ENCODE results near the gene SCN1A. TPM values are rescaled to one million over a fixed set of nuclear protein-coding genes. Genes with fewer than 3 reads are reported as not detected.

Gene SCN1A
- total and polyA plus RNA-seq, 2 of the 13 experiments (the other 11 are each of a cell fraction or from before 2014, with no cell fraction given) = 19.9 to 39.4 TPM

- TF ChIP-seq PATZ1 (CRISPR knock-in tag; IDR thresholded peaks at IDR 0.05) = no peak
- TF ChIP-seq CERS6 (CRISPR knock-in tag; IDR thresholded peaks at IDR 0.05) = no peak
- no peak for TF ChIP-seq E2F5 (CRISPR knock-in tag; conservative IDR thresholded peaks at IDR 0.05)
- TF ChIP-seq MED13 (CRISPR knock-in tag; IDR thresholded peaks at IDR 0.05) = no peak; the same call in 1 of the 2 replicates
- TF ChIP-seq EP300 (IDR thresholded peaks at IDR 0.05; ENCODE audit: low read depth in 2 of 2, low read length in 2 of 2) = peak; percentile 59 to 98; a peak in 3 of 4 replicates
- TF ChIP-seq EP300 (CRISPR knock-in tag; IDR thresholded peaks at IDR 0.05; ENCODE audit: borderline replicate concordance) = peak; percentile 87
- TF ChIP-seq ZSCAN29 (CRISPR knock-in tag; conservative IDR thresholded peaks at IDR 0.05) = no peak
- TF ChIP-seq JARID2 (CRISPR knock-in tag; IDR thresholded peaks at IDR 0.05; ENCODE audit: insufficient replicate concordance) = no peak
- TF ChIP-seq EHMT2 (IDR thresholded peaks at IDR 0.05; ENCODE audit: borderline replicate concordance, low read depth, low read length) = peak; percentile 88; the same call in 1 of the 2 replicates
- TF ChIP-seq GABPB1 (CRISPR knock-in tag; IDR thresholded peaks at IDR 0.05) = no peak
- TF ChIP-seq ZNF552 (CRISPR knock-in tag; IDR thresholded peaks at IDR 0.05; ENCODE audit: borderline replicate concordance) = no peak
- 0 out of 2 replicates have a peak, but pooled peaks have one; percentile 14 for TF ChIP-seq ZBTB43 (CRISPR knock-in tag; conservative IDR thresholded peaks at IDR 0.05)
- no peak for TF ChIP-seq ZNF205 (CRISPR knock-in tag; IDR thresholded peaks at IDR 0.05)
- 0 out of 2 replicates have a peak, but pooled peaks have one; percentile 19 for TF ChIP-seq RFXANK (CRISPR knock-in tag; IDR thresholded peaks at IDR 0.05)
- TF ChIP-seq ZMAT3 (CRISPR knock-in tag; conservative IDR thresholded peaks at IDR 0.05) = no peak
- TF ChIP-seq ARID5B (CRISPR knock-in tag; IDR thresholded peaks at IDR 0.05) = peak; percentile 92
- TF ChIP-seq ZNF784 (CRISPR knock-in tag; IDR thresholded peaks at IDR 0.05; ENCODE audit: borderline replicate concordance) = no peak
- no peak for TF ChIP-seq REPIN1 (CRISPR knock-in tag; IDR thresholded peaks at IDR 0.05; ENCODE audit: borderline replicate concordance, low read depth)
- TF ChIP-seq PRPF4 (IDR thresholded peaks at IDR 0.05; ENCODE audit: low read depth, low read length, poor library complexity, severe bottlenecking) = no peak
Observed at GRCh38 chr2:166135152-166135848, 7.5 kb upstream of the SCN1A start (continued).
